A549 (cell line): ENCODE data around the gene FAM3A. TPM values are rescaled to one million over a fixed set of nuclear protein-coding genes. Genes with fewer than 3 reads are reported as not detected.

ENCODE experiments used
- ATAC-seq, 2 experiments: fragments of 200-7000 bp in 1 of 2; fragments of >200 bp in 1 of 2; cut with Nextera tagmentation in 1 of 2; cut with Tn5 transposase in 1 of 2; 3 replicates each; pipeline versions ENCODE4 v1.8.0 to v1.9.1; 2018 to 2020; ENCODE audit warnings: mild to moderate bottlenecking in 1 of 2, moderate library complexity in 1 of 2
- CTCF ChIA-PET: fragments of 300-600 bp; sonication (Branson Sonifier 250); formaldehyde crosslinking; extraction: SDS; loops from one replicate; lab custom pipeline; 2021; ENCODE audit warnings: antibody characterized with exemption, inconsistent platforms; lab: Yijun Ruan, JAX
- POLR2A ChIA-PET: fragments of 350-600 bp; formaldehyde crosslinking; extraction: SDS; loops from one replicate; lab custom pipeline; 2021; ENCODE audit warnings: antibody characterized with exemption, inconsistent platforms; lab: Yijun Ruan, JAX
- DNase-seq, 2 experiments: peaks; one replicate each; pipeline versions ENCODE4 v3.0.0 to v3.0.0-alpha.2; 2011 to 2016; ENCODE audit warnings: low read depth in 1 of 2, low spot score in 1 of 2
- FAIRE-seq: peaks from 2 replicates; lab custom pipeline; 2011; peaks lifted over from hg19 to GRCh38; lab: Jason Lieb, UNC
- H3K27ac ChIP-seq, 2 experiments: fragments of >200 bp; sonication (Bioruptor Twin); formaldehyde crosslinking; 3 replicates each; pipeline ENCODE4 v1.5.1; 2016 to 2017
- H3K4me1 ChIP-seq: fragments of >200 bp; sonication (Bioruptor Twin); formaldehyde crosslinking; 3 replicates; pipeline ENCODE4 v1.6.1; 2016
- H3K4me2 ChIP-seq: fragments of >200 bp; sonication (Bioruptor Twin); formaldehyde crosslinking; 3 replicates; pipeline ENCODE4 v1.6.1; 2016
- H3K4me3 ChIP-seq: fragments of >200 bp; sonication (Bioruptor Twin); formaldehyde crosslinking; 3 replicates; pipeline ENCODE4 v1.5.1; 2016
- H3K9me3 ChIP-seq: fragments of >200 bp; sonication (Bioruptor Twin); formaldehyde crosslinking; 3 replicates; pipeline ENCODE4 v1.6.1; 2016
- ATOH8 ChIP-seq: fragments of 250-450 bp; sonication (Bioruptor Pico); IDR thresholded peaks from 2 replicates; pipeline ENCODE4 v1.5.0; 2020; ENCODE audit warnings: low read depth, mild to moderate bottlenecking, moderate library complexity
- BHLHE40 ChIP-seq: IDR thresholded peaks from 2 replicates; pipeline ENCODE4 v1.6.1; 2012; ENCODE audit warnings: low read depth, low read length, inconsistent platforms
- CBX2 ChIP-seq: fragments of 200-600 bp; sonication (generic); IDR thresholded peaks from 2 replicates; pipeline ENCODE4 v1.6.1; 2016; ENCODE audit warnings: low read depth, mild to moderate bottlenecking, borderline replicate concordance
- CBX8 ChIP-seq: fragments of 200-600 bp; sonication (generic); IDR thresholded peaks from 2 replicates; pipeline ENCODE4 v1.6.1; 2016
- CHD2 ChIP-seq: fragments of 150-350 bp; IDR thresholded peaks from 2 replicates; pipeline ENCODE4 v1.6.1; 2014; ENCODE audit warnings: low read length; ENCODE audit not compliant: partially characterized antibody
- EP300 ChIP-seq, 2 experiments: fragments of >200 bp; sonication (Bioruptor Twin); formaldehyde crosslinking; IDR thresholded peaks; 2 replicates in 1 of 2; 3 replicates in 1 of 2; pipeline ENCODE4 v1.6.1; 2016 to 2017
- FOSL2 ChIP-seq, 2 experiments: fragments of 450-650 bp in 1 of 2; fragments of >200 bp in 1 of 2; sonication (Bioruptor Twin) in 1 of 2; formaldehyde crosslinking; IDR thresholded peaks; 2 replicates each; pipeline versions ENCODE4 v1.5.0 to v1.6.1; 2016 to 2020; ENCODE audit warnings: mild to moderate bottlenecking in 1 of 2, moderate library complexity in 1 of 2
- HDAC2 ChIP-seq: fragments of 200-600 bp; sonication (generic); IDR thresholded peaks from 2 replicates; pipeline ENCODE4 v1.6.1; 2016
- JUN ChIP-seq, 2 experiments: fragments of >200 bp; sonication (Bioruptor Twin); formaldehyde crosslinking; IDR thresholded peaks; 2 replicates in 1 of 2; 3 replicates in 1 of 2; pipeline ENCODE4 v1.6.1; 2016 to 2017
- MAX ChIP-seq: IDR thresholded peaks from 2 replicates; pipeline ENCODE4 v1.6.1; 2012
- NPAS2 ChIP-seq: fragments of 250-450 bp; sonication (Bioruptor Pico); IDR thresholded peaks from 2 replicates; pipeline ENCODE4 v1.8.0; 2022; ENCODE audit warnings: mild to moderate bottlenecking, moderate library complexity, borderline replicate concordance
- PHF8 ChIP-seq: fragments of 200-600 bp; sonication (generic); IDR thresholded peaks from 2 replicates; pipeline ENCODE4 v1.6.1; 2016; ENCODE audit warnings: low read depth, mild to moderate bottlenecking, antibody characterized with exemption, moderate library complexity, borderline replicate concordance
- POLR2AphosphoS2 ChIP-seq: conservative IDR thresholded peaks from 2 replicates; pipeline ENCODE4 v1.6.1; 2012; ENCODE audit warnings: low read length, improper control_type of control experiment, inconsistent platforms
- REST ChIP-seq: fragments of 200-600 bp; sonication (generic); IDR thresholded peaks from 2 replicates; pipeline ENCODE4 v1.6.1; 2016; ENCODE audit warnings: antibody characterized with exemption, mild to moderate bottlenecking, moderate library complexity
- RFX5 ChIP-seq: fragments of 450-650 bp; IDR thresholded peaks from 2 replicates; pipeline ENCODE4 v1.7.1; 2014; ENCODE audit warnings: antibody characterized with exemption, mild to moderate bottlenecking, moderate library complexity
- ZFP36 ChIP-seq: fragments of 450-650 bp; IDR thresholded peaks from 2 replicates; pipeline ENCODE4 v1.6.1; 2014; ENCODE audit warnings: borderline replicate concordance; ENCODE audit not compliant: partially characterized antibody
- WGBS: methylation state at CpG from one replicate; pipeline ENCODE4 v1.1.6; 2017; ENCODE audit errors: missing lambda C conversion rate; 5-methylcytosine and 5-hydroxymethylcytosine counted together
- polyA plus RNA-seq, 4 experiments: library from polyadenylated mRNA; depleted of rRNA in 3 of 4; stranded (reverse); fragments of >200 nt; fragmentation: RNase III in 1 of 4; extraction: RNeasy Plus Mini Kit Qiagen cat#74134 plus additional on column Dnase treatment in 1 of 4; gene quantifications; 2 replicates in 3 of 4; 3 replicates in 1 of 4; pipeline ENCODE4 v1.2.3, GENCODE V29; 2011 to 2017
- TF ChIP-seq, protein P1 (sequence below): fragments of >200 bp; sonication (Bioruptor Twin); formaldehyde crosslinking; IDR thresholded peaks from 2 replicates; pipeline ENCODE4 v1.6.1; 2016
- TF ChIP-seq, protein P2 (sequence below): IDR thresholded peaks from 2 replicates; pipeline ENCODE4 v1.6.1; 2012

Gene FAM3A
- polyA plus RNA-seq, 2 of the 4 experiments (the other 2 are of a cell fraction), result 21.7 to 36.7 TPM

- ChIA-PET CTCF (no interaction called here), POLR2A (no interaction called here)
- FAIRE-seq (no peak), ATAC-seq (no peak)
- Histone ChIP-seq H3K4me3 (no peak overlapping the region), H3K9me3 (no peaks in the 10 kb centered on the region)
- TF ChIP-seq FOSL2 (IDR thresholded peaks at IDR 0.05), result no peak
- TF ChIP-seq FOSL2 (CRISPR knock-in tag; IDR thresholded peaks at IDR 0.05), result no peak
- no peak for TF ChIP-seq JUN (IDR thresholded peaks at IDR 0.05)
- TF ChIP-seq MAX, result no peak
- no peak for TF ChIP-seq NPAS2 (CRISPR knock-in tag)
- TF ChIP-seq, protein P1, sequence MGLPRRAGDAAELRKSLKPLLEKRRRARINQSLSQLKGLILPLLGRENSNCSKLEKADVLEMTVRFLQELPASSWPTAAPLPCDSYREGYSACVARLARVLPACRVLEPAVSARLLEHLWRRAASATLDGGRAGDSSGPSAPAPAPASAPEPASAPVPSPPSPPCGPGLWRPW, result no peak
- no peak for TF ChIP-seq EP300 (IDR thresholded peaks at IDR 0.05)
- no peak for TF ChIP-seq REST
- TF ChIP-seq, all 56 proteins: peak for 0
- DNase-seq, result no peak
- Histone ChIP-seq H3K4me2 (no peak overlapping the region), H3K4me1 (peaks cover 5% of the 10 kb centered on the region; the same call in 1 of the 3 replicates), H3K27ac (no peak overlapping the region)
- WGBS, result 85% methylated on average over 7 of the region's 7 CpGs
Observed at GRCh38 chrX:154473683-154474082, 42.3 kb downstream of the FAM3A start.

DNA sequence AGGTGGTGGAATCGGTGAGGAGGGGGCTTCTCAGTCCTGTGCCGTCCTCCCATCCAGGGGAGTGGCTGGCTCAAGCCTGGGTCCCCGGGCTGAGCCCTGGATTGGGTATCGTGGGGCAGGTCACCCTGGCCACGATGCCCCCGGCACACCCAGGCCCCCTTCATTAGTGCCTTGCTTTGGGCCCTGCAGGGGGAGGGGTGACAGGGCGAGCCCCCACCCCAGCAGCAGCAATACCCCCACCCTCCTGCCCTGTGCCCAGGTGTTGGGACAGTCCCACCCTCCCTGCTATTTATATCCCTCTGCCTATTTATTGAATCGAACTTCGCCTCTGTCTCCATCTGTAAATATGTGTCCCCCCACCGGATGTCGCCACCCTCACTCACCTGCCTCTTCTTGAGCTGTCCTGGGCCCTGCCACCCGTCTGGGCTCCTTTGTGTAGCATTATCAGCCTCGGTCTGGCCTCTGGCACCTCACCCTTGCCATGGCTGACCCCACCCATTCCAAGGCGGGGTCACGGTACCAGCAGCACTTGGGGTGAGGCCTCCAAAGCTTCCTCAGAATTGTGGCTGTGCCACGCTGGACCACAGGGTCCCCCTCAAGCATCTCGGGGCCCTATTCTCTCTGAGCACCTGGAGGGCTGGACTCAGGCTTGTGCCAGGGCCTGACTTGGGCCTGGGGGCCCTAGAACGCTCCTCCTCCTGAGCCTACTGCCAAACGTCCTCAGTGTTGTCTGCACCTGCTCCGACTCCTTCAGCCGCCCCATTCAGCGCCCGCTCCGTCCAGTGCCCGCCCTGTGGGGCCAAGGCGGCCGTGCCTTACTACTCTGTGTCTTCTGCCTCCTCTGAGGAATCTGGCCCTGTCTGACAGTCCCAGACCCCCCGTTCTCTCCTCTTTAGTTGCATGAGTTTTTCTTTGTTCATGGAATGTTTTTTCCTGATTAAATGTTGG, 43.1 kb downstream of the FAM3A start:
- Histone ChIP-seq H3K9me3 (no peaks in the 10 kb centered on the region), H3K4me3 (no peak overlapping the region), H3K4me2 (no peak overlapping the region), H3K27ac (no peak overlapping the region), H3K4me1 (peaks cover 3% of the 10 kb centered on the region; the same call in 1 of the 3 replicates)
- 78% methylated on average over 21 of the region's 28 CpGs for WGBS
- peak in 1 of 2 experiments; percentile 18; a peak in 2 of 6 replicates for ATAC-seq
- FAIRE-seq, result no peak
- ChIA-PET POLR2A (no interaction called here), CTCF (no interaction called here)
- DNase-seq, result no peak
- TF ChIP-seq ATOH8 (CRISPR knock-in tag), result no peak

DNA sequence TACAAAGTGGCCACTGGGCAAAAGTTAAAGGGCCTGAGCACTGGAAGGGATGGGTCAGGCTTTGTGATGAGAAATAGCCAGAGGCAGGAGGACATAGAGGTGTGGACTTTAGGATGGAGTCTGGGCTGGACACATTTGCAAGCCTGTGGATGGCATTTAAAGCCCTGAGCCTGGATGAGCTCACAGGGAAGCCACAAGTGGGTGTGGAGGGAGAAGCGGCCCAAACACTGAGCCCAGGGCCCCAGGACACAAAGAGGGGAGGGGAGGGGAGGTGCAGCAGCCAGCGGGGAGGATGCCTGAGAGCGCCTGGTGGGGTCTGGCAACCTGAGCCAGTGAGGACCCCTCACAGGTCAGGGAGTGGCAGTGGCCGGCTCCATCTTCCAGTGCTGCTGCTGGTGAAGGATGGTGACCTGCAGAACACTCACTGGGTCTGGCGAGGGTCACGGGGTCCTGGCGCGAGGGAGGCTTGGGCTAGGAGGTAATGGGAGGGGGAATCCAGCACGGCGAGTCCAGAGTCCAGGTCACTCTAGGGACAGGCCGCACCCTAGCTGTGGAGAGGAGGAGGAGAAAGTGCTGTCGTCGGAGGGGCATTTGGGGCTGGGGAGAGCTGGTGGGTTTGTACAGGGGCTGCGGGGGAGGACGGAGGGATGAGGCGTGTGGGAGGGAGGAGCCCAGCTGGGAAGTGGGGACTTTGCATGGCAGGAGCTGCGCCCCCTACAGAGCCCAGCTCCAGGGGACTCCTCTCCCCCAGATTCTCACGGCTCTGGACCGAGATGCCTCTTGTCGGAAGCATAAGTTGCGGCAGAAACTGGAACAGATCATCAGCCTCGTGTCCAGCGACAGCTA, 44.0 kb downstream of the FAM3A start:
- 92% methylated on average over 21 of the region's 23 CpGs for WGBS
- CTCF ChIA-PET, result no interaction called here

More for the DNA sequence above, 44.0 kb downstream of the FAM3A start:
- no peaks in the 10 kb centered on the region for H3K4me1 ChIP-seq
- H3K4me2 ChIP-seq, result no peak overlapping the region
- no peak overlapping the region for H3K4me3 ChIP-seq
- POLR2A ChIA-PET, result no interaction called here
- no peaks in the 10 kb centered on the region for H3K9me3 ChIP-seq
- TF ChIP-seq, protein P2, sequence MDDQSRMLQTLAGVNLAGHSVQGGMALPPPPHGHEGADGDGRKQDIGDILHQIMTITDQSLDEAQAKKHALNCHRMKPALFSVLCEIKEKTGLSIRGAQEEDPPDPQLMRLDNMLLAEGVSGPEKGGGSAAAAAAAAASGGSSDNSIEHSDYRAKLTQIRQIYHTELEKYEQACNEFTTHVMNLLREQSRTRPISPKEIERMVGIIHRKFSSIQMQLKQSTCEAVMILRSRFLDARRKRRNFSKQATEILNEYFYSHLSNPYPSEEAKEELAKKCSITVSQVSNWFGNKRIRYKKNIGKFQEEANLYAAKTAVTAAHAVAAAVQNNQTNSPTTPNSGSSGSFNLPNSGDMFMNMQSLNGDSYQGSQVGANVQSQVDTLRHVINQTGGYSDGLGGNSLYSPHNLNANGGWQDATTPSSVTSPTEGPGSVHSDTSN, result no peak
- TF ChIP-seq CBX2 (no peak), CBX8 (no peak), CHD2 (no peak), PHF8 (no peak), BHLHE40 (no peak), HDAC2 (no peak), ZFP36 (no peak), POLR2AphosphoS2 (no peak), RFX5 (no peak), ATOH8 (CRISPR knock-in tag) (no peak)
- ATAC-seq, result 0 out of 6 replicates have a peak, but pooled peaks of 1 of the 2 experiments have one; percentile 15
- no peak overlapping the region for H3K27ac ChIP-seq
- DNase-seq, result no peak
- no peak for FAIRE-seq
